Liver (tissue), 3 donors: ENCODE data around the gene PHF24.

Source experiments
- CTCF ChIP-seq: fragments of 150-350 bp; IDR thresholded peaks from 2 replicates; pipeline ENCODE4 v1.5.1; 2017; ENCODE audit warnings: improper control_type of control experiment, low read depth, low read length; ENCODE audit not compliant: missing input control
- HNF4A ChIP-seq, 2 donors: conservative IDR thresholded peaks; 2 replicates each; pipeline ENCODE4 v1.6.1; 2016; ENCODE audit warnings: antibody characterized with exemption in 2 of 2, mild to moderate bottlenecking in 2 of 2
- YY1 ChIP-seq: IDR thresholded peaks from 2 replicates; pipeline ENCODE4 v1.6.1; 2016; ENCODE audit warnings: antibody characterized with exemption, mild to moderate bottlenecking
- donor health status: healthy.
- donor health status: healthy.

GRCh38 chr9:34991607-34992375 lies 33.7 kb downstream of the PHF24 start:
- TF ChIP-seq CTCF (no peak), YY1 (no peak), HNF4A (conservative IDR thresholded peaks at IDR 0.05) (no peak)
